DOHH2 (cell line): ENCODE measurements around the gene GFM2.

Source experiments
- H3F3A ChIP-seq: fragments of 200-600 bp; sonication (generic), shearing (Covaris generic); 2 replicates; pipeline ENCODE4 v1.6.0; 2016; ENCODE audit warnings: antibody characterized with exemption, mild to moderate bottlenecking; ENCODE audit not compliant: control insufficient read depth, insufficient read depth
- H3K27ac ChIP-seq: fragments of 200-600 bp; sonication (generic); 2 replicates; pipeline ENCODE4 v1.5.1; 2014; ENCODE audit warnings: low read depth, mild to moderate bottlenecking, low read length, moderate library complexity
- H3K27me3 ChIP-seq: fragments of 200-600 bp; sonication (generic); 2 replicates; pipeline ENCODE4 v1.6.1; 2014; ENCODE audit warnings: mild to moderate bottlenecking, low read length, mixed read lengths; ENCODE audit not compliant: control insufficient read depth
- H3K36me3 ChIP-seq: fragments of 200-600 bp; sonication (generic); 2 replicates; pipeline ENCODE4 v1.6.1; 2014; ENCODE audit warnings: mild to moderate bottlenecking, low read length, moderate library complexity, mixed read lengths; ENCODE audit not compliant: control insufficient read depth
- H3K4me1 ChIP-seq: fragments of 200-600 bp; sonication (generic); 2 replicates; pipeline ENCODE4 v1.6.1; 2014; ENCODE audit warnings: mild to moderate bottlenecking, low read length, mixed read lengths; ENCODE audit not compliant: control insufficient read depth
- H3K4me2 ChIP-seq: fragments of 200-600 bp; sonication (generic); 2 replicates; pipeline ENCODE4 v1.6.0; 2014; ENCODE audit warnings: mild to moderate bottlenecking, low read length, moderate library complexity
- H3K4me3 ChIP-seq: fragments of 200-600 bp; sonication (generic); 2 replicates; pipeline ENCODE4 v1.5.1; 2014; ENCODE audit warnings: mild to moderate bottlenecking, low read length, mixed read lengths
- H3K79me2 ChIP-seq: fragments of 200-600 bp; sonication (generic); 2 replicates; pipeline ENCODE4 v1.6.1; 2014; ENCODE audit warnings: mild to moderate bottlenecking, low read length, mixed read lengths; ENCODE audit not compliant: control insufficient read depth
- H3K9me2 ChIP-seq: fragments of 200-600 bp; sonication (generic); replicated peaks from 2 replicates; pipeline ENCODE4 v1.6.1; 2014; ENCODE audit warnings: mild to moderate bottlenecking, low read length, mixed read lengths; ENCODE audit not compliant: control insufficient read depth
- H3K9me3 ChIP-seq: fragments of 200-600 bp; sonication (generic); 2 replicates; pipeline ENCODE4 v1.6.1; 2014; ENCODE audit warnings: antibody characterized with exemption, low read length, mixed read lengths; ENCODE audit not compliant: control insufficient read depth, insufficient read depth
- H4K20me1 ChIP-seq: fragments of 200-600 bp; sonication (generic); 2 replicates; pipeline ENCODE4 v1.6.0; 2014; ENCODE audit warnings: low read depth, mild to moderate bottlenecking, antibody characterized with exemption, low read length, moderate library complexity; ENCODE audit not compliant: control insufficient read depth, insufficient read depth
- EZH2phosphoT487 ChIP-seq: fragments of 200-600 bp; sonication (generic); IDR thresholded peaks from 2 replicates; pipeline ENCODE4 v1.6.1; 2017; ENCODE audit warnings: borderline replicate concordance, mild to moderate bottlenecking, antibody characterized with exemption, low read length, moderate library complexity, mixed read lengths
- TF ChIP-seq, protein P1 (sequence below): fragments of 200-600 bp; sonication (generic); IDR thresholded peaks from one replicate; pipeline ENCODE4 v1.5.1; 2014; ENCODE audit warnings: antibody characterized with exemption, mild to moderate bottlenecking, low read depth, low read length; ENCODE audit not compliant: poor library complexity, severe bottlenecking

Gene GFM2

DNA sequence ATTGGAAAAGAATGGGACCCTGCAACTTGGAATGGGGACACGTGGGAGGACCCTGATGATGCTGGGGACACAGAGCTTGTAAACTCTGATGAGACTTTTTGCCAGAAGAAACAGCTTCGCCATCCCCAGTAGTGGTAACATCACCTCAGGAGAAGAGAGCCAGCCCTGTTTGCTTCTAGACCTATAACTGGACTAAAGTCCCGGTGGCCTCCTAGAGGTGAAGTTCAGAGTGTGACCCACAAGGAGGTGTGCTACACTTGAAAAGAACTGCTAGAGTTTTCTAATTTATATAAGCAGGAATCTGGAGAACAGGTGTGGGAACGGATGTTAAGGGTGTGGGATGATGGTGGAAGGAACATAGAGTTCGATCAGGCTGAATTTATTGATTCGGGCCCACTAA is 19.9 kb upstream of the GFM2 start:
- Histone ChIP-seq H3K79me2 (no peaks in the 10 kb centered on the region), H4K20me1 (no peaks in the 10 kb centered on the region), H3K27me3 (no peaks in the 10 kb centered on the region), H3K4me3 (no peak overlapping the region), H3F3A (no peaks in the 10 kb centered on the region), H3K36me3 (no peaks in the 10 kb centered on the region), H3K9me3 (no peaks in the 10 kb centered on the region), H3K9me2 (no peaks in the 10 kb centered on the region), H3K27ac (no peak overlapping the region), H3K4me2 (no peak overlapping the region), H3K4me1 (no peaks in the 10 kb centered on the region)
- no peak for TF ChIP-seq EZH2phosphoT487
- TF ChIP-seq, protein P1, sequence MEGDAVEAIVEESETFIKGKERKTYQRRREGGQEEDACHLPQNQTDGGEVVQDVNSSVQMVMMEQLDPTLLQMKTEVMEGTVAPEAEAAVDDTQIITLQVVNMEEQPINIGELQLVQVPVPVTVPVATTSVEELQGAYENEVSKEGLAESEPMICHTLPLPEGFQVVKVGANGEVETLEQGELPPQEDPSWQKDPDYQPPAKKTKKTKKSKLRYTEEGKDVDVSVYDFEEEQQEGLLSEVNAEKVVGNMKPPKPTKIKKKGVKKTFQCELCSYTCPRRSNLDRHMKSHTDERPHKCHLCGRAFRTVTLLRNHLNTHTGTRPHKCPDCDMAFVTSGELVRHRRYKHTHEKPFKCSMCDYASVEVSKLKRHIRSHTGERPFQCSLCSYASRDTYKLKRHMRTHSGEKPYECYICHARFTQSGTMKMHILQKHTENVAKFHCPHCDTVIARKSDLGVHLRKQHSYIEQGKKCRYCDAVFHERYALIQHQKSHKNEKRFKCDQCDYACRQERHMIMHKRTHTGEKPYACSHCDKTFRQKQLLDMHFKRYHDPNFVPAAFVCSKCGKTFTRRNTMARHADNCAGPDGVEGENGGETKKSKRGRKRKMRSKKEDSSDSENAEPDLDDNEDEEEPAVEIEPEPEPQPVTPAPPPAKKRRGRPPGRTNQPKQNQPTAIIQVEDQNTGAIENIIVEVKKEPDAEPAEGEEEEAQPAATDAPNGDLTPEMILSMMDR = no peak

DNA sequence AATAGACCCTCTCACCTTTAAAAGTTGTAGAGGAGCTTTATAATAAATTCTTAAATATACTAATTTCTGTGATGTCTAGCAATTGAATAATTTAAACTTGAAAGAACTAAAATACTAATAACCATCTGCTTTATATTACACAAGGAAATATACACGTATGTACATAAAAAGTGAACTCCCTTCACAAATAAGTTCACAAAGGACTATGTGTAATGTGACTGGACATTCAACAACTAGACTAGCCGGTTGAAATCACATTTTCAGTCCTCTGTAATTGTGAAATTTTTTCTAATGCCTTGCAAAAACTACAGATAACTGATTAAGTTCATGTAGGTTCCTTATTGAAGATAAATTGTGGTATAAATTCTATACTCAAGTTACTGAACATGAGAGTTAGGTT is 11.7 kb upstream of the GFM2 start:
- peaks cover 38% of the 10 kb centered on the region for H3K36me3 ChIP-seq

DNA sequence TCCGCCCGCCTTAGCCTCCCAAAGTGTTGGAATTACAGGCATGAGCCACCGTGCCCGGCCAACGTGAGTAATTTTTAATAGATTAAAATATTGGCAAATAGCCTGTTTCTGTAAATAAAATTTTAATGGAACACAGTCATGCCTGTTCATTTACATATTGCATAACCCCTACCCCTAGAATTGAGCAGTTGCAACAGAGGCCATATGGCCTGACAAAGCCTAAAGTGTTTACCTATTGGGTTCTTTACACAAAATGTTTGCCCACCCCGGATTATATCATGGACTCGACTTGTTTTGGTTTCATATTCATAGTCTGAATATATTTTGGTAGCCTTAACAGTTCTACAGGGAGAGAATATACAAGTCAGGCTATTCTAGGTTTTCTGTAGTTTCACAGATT is 5.4 kb upstream of the GFM2 start:
- peaks cover 10% of the 10 kb centered on the region for H3K4me1 ChIP-seq
- no peak overlapping the region for H3K27ac ChIP-seq
- no peaks in the 10 kb centered on the region for H3K27me3 ChIP-seq
- peaks cover 19% of the 10 kb centered on the region for H3K79me2 ChIP-seq
- H3K9me3 ChIP-seq = no peaks in the 10 kb centered on the region
- H3K4me3 ChIP-seq = no peak overlapping the region
- H3F3A ChIP-seq = no peaks in the 10 kb centered on the region
- no peaks in the 10 kb centered on the region for H3K9me2 ChIP-seq
- H3K36me3 ChIP-seq = peaks cover 79% of the 10 kb centered on the region
- TF ChIP-seq EZH2phosphoT487 = no peak
- TF ChIP-seq, protein P1 = no peak
- peaks cover 10% of the 10 kb centered on the region for H4K20me1 ChIP-seq
- H3K4me2 ChIP-seq = no peak overlapping the region

More for the DNA sequence above, 11.7 kb upstream of the GFM2 start:
- H4K20me1 ChIP-seq = no peaks in the 10 kb centered on the region
- no peaks in the 10 kb centered on the region for H3K4me1 ChIP-seq
- H3K9me2 ChIP-seq = no peaks in the 10 kb centered on the region
- TF ChIP-seq EZH2phosphoT487 = no peak
- TF ChIP-seq, protein P1 = no peak
- H3K4me3 ChIP-seq = no peak overlapping the region
- H3K27me3 ChIP-seq = no peaks in the 10 kb centered on the region
- no peaks in the 10 kb centered on the region for H3K9me3 ChIP-seq
- no peaks in the 10 kb centered on the region for H3K79me2 ChIP-seq
- peaks cover 5% of the 10 kb centered on the region; the same call in 1 of the 2 replicates for H3F3A ChIP-seq
- H3K27ac ChIP-seq = no peak overlapping the region
- H3K4me2 ChIP-seq = no peak overlapping the region

DNA sequence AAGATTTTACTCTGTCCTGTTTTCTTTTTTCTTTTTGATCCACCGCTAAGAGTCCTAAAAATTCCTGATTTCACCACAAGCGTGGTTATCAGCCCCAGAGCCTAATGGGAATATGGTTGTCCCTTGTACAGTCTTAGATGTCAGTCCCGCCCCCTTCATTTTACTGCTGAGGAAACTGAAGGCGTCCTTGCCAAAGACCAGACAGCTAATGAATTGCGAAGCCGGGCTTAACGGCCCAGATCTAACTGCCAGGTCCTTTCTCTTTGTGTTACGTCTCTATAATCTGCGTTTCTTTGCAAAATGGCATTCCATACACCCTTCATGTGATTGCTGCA is 629 bp upstream of the GFM2 start:
- Histone ChIP-seq H3F3A (no peaks in the 10 kb centered on the region), H3K79me2 (peaks cover 59% of the 10 kb centered on the region), H4K20me1 (peaks cover 11% of the 10 kb centered on the region), H3K27me3 (no peaks in the 10 kb centered on the region), H3K36me3 (peaks cover 66% of the 10 kb centered on the region), H3K4me2 (peak overlapping the region; percentile 83), H3K4me1 (peaks cover 26% of the 10 kb centered on the region), H3K27ac (peak overlapping the region; percentile 53), H3K9me2 (no peaks in the 10 kb centered on the region), H3K9me3 (no peaks in the 10 kb centered on the region), H3K4me3 (peak overlapping the region; percentile 98)
- TF ChIP-seq EZH2phosphoT487 = no peak
- TF ChIP-seq, protein P1 = no peak
